ENCODE results near the gene MMP21. TPM values are rescaled to one million over a fixed set of nuclear protein-coding genes. Genes with fewer than 3 reads are reported as not detected.

Gene MMP21
- total RNA-seq, 4 donors from 2014 or later = 0.51 TPM; not detected in 3

- TF ChIP-seq, protein P1, sequence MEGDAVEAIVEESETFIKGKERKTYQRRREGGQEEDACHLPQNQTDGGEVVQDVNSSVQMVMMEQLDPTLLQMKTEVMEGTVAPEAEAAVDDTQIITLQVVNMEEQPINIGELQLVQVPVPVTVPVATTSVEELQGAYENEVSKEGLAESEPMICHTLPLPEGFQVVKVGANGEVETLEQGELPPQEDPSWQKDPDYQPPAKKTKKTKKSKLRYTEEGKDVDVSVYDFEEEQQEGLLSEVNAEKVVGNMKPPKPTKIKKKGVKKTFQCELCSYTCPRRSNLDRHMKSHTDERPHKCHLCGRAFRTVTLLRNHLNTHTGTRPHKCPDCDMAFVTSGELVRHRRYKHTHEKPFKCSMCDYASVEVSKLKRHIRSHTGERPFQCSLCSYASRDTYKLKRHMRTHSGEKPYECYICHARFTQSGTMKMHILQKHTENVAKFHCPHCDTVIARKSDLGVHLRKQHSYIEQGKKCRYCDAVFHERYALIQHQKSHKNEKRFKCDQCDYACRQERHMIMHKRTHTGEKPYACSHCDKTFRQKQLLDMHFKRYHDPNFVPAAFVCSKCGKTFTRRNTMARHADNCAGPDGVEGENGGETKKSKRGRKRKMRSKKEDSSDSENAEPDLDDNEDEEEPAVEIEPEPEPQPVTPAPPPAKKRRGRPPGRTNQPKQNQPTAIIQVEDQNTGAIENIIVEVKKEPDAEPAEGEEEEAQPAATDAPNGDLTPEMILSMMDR (IDR thresholded peaks at IDR 0.05; ENCODE audit: low read depth) = no peak
Observed at GRCh38 chr10:125816548-125816947, 40.9 kb upstream of the MMP21 start.

- TF ChIP-seq, protein P1 (IDR thresholded peaks at IDR 0.05; ENCODE audit: low read depth) = no peak
Observed at GRCh38 chr10:125815764-125816163, 40.1 kb upstream of the MMP21 start.

DNA sequence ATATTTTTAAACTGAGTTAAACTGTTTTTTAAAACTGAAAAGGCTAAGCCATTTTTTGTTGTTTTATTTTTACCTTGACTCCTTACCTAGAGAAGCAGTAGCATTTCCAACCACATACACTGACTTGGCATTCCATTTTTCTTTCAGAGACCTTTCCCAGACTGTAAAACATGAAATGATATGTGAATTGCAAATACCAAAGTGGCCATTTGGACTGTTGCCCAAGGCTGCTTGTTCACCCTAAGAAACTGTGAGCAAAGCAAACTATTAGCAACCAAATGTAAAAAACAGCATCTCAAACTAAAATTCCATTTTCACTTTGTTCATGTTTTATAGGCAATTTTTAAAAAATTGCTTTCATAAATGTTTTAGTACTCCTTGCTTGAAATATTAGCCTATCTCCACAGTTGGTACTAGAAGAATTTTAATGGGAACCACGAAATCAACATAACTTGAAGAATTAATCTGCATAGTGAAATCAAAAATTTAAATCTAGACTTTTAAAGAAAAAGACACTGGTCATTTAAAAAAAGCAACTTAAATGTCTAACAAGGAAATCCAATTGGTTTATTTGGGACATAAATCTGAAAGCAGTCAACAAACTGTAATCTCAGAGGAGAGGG lies 36.6 kb upstream of the MMP21 start:
- TF ChIP-seq, protein P1 (IDR thresholded peaks at IDR 0.05; ENCODE audit: low read depth) = no peak

- TF ChIP-seq, protein P1 (IDR thresholded peaks at IDR 0.05; ENCODE audit: low read depth) = no peak
Observed at GRCh38 chr10:125811251-125811650, 35.6 kb upstream of the MMP21 start.

GRCh38 chr10:125808047-125808446 lies 32.4 kb upstream of the MMP21 start:
- TF ChIP-seq, protein P1 (IDR thresholded peaks at IDR 0.05; ENCODE audit: low read depth) = no peak

DNA sequence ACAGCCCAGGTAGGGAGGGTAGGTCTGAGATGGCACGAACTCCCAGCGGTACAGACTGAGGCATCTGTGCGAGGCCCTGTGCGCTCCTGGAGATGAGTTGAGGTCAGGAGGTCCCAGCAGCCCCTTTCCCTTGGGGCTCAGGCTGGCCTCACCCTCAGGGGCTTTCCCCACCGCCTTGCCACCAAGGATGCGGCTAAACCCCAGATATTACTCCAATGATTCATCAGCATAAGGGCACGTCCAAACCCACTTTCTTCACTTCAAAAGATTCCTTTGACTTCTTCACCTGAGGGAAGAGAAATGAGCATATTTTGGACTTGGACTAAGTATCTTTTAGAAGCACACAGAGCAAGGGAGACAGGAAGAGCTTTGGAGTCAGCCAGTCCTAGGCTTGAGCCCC lies 27.1 kb upstream of the MMP21 start:
- TF ChIP-seq, protein P1 (IDR thresholded peaks at IDR 0.05; ENCODE audit: low read depth) = no peak

GRCh38 chr10:125802131-125802530 lies 26.5 kb upstream of the MMP21 start:
- TF ChIP-seq, protein P1 (IDR thresholded peaks at IDR 0.05; ENCODE audit: low read depth) = no peak
